ENCODE data around the gene TRIM26. TPM values are rescaled to one million over a fixed set of nuclear protein-coding genes. Genes with fewer than 3 reads are reported as not detected.

Gene TRIM26
- total and polyA plus RNA-seq, 2 of the 13 experiments (the other 11 are each of a cell fraction or from before 2014, with no cell fraction given), result 27.1 to 38.7 TPM

DNA sequence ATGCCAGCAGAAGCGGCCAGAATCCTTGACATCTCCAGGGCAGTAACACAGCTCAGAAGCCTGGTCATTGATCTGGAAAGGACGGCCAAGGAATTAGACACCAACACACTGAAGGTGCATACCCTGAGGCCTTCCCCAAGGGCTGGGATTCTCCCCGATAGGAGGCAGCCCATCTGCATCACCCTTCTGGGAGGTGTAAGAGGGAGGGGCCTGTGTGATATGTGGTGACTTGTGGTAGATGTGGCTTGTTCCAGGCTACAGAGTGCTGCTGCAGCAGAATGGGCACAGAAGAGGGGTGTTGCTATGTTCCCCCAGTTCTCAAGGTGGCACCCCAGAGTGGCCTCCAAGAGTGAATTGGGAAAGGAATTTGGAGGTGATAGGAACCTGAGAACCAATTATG, 66.1 kb downstream of the TRIM26 start:
- H3K9me3 ChIP-seq (ENCODE audit: low read length), result no peaks in the 10 kb centered on the region
- in situ Hi-C loops (cut with HindIII; ENCODE audit: extremely low pct_ligation_motif_present, low pct_unique_long_range_greater_than_20kb), result no loop called here
- no TSS peak for BruUV-seq (replicated peaks)
- TF ChIP-seq ZFX (CRISPR knock-in tag; IDR thresholded peaks at IDR 0.05; ENCODE audit: low read depth), result 0 out of 2 replicates have a peak, but pooled peaks have one; percentile 16
- no peak for TF ChIP-seq ZSCAN29 (CRISPR knock-in tag; conservative IDR thresholded peaks at IDR 0.05)
- no peak overlapping the region for H3K9ac ChIP-seq (ENCODE audit: insufficient read depth, low read depth, low read length)
- ChIA-PET POLR2A (interaction anchor here (1.1 kb wide), 1 partner anchor 13 kb away, joined by 4 read pairs; no protein-coding TSS in a partner anchor), CTCF (ENCODE audit: low intra/inter-chr PET ratio, low total read pairs) (no interaction called here)
- ATAC-seq (peak; percentile 30), FAIRE-seq (no peak), DNase-seq (ENCODE audit: low spot score) (no peak)
- H4K20me1 ChIP-seq (ENCODE audit: insufficient read depth, low read length), result no peaks in the 10 kb centered on the region
- H3K27ac ChIP-seq (ENCODE audit: extremely low read length, insufficient read depth, low read length), result no peak overlapping the region
- WGBS (ENCODE audit: low lambda C conversion rate), result 65% methylated on average over 3 of the region's 3 CpGs
- no peaks in the 10 kb centered on the region for H3K36me3 ChIP-seq (replicated peaks in 1 of 2; ENCODE audit: control insufficient read depth in 1 of 2, insufficient read depth in 2 of 2, low read length in 2 of 2)
- H2AFZ ChIP-seq (ENCODE audit: low read length), result no peak overlapping the region
- H3K4me3 ChIP-seq (replicated peaks in 1 of 3; ENCODE audit: insufficient read depth in 1 of 3, low read depth in 2 of 3, low read length in 3 of 3), result no peak overlapping the region
- no peaks in the 10 kb centered on the region for H3K79me2 ChIP-seq (ENCODE audit: insufficient read depth, low read length)
- no peak overlapping the region for H3K4me2 ChIP-seq (ENCODE audit: low read depth, low read length)
- intact Hi-C loops (cut with micrococcal nuclease; ENCODE audit: unreplicated experiment), result no loop called here
- peaks cover 44% of the 10 kb centered on the region for H3K4me1 ChIP-seq (ENCODE audit: insufficient read depth, low read length)
- no peaks in the 10 kb centered on the region; a peak in 1 of 5 replicates for H3K27me3 ChIP-seq (ENCODE audit: control insufficient read depth in 1 of 2, insufficient read depth in 2 of 2, low read length in 2 of 2)

- in situ Hi-C loops (cut with HindIII; ENCODE audit: extremely low pct_ligation_motif_present, low pct_unique_long_range_greater_than_20kb), result no loop called here
- WGBS (ENCODE audit: low lambda C conversion rate), result 62% methylated on average over 7 of the region's 7 CpGs
- intact Hi-C loops (cut with micrococcal nuclease; ENCODE audit: unreplicated experiment), result no loop called here
- H3K4me3 ChIP-seq (replicated peaks in 1 of 3; ENCODE audit: insufficient read depth in 1 of 3, low read depth in 2 of 3, low read length in 3 of 3), result no peak overlapping the region
- H3K4me1 ChIP-seq (ENCODE audit: insufficient read depth, low read length), result peaks cover 32% of the 10 kb centered on the region
- no peak for ATAC-seq
- no peaks in the 10 kb centered on the region; a peak in 1 of 5 replicates for H3K27me3 ChIP-seq (ENCODE audit: control insufficient read depth in 1 of 2, insufficient read depth in 2 of 2, low read length in 2 of 2)
- DNase-seq (ENCODE audit: low spot score), result no peak
- H3K36me3 ChIP-seq (replicated peaks in 1 of 2; ENCODE audit: control insufficient read depth in 1 of 2, insufficient read depth in 2 of 2, low read length in 2 of 2), result no peaks in the 10 kb centered on the region
- no peak for FAIRE-seq
- POLR2A ChIA-PET, result no interaction called here
- H3K9me3 ChIP-seq (ENCODE audit: low read length), result no peaks in the 10 kb centered on the region
- H3K27ac ChIP-seq (ENCODE audit: extremely low read length, insufficient read depth, low read length), result no peak overlapping the region
- no peak overlapping the region for H3K9ac ChIP-seq (ENCODE audit: insufficient read depth, low read depth, low read length)
- H4K20me1 ChIP-seq (ENCODE audit: insufficient read depth, low read length), result no peaks in the 10 kb centered on the region
- H3K4me2 ChIP-seq (ENCODE audit: low read depth, low read length), result no peak overlapping the region
- CTCF ChIA-PET (ENCODE audit: low intra/inter-chr PET ratio, low total read pairs), result no interaction called here
- H2AFZ ChIP-seq (ENCODE audit: low read length), result no peak overlapping the region
- H3K79me2 ChIP-seq (ENCODE audit: insufficient read depth, low read length), result no peaks in the 10 kb centered on the region
- no TSS peak for BruUV-seq (replicated peaks)
- TF ChIP-seq ZUFSP (CRISPR knock-in tag; IDR thresholded peaks at IDR 0.05; ENCODE audit: borderline replicate concordance) (no peak), ERF (CRISPR knock-in tag; IDR thresholded peaks at IDR 0.05) (no peak), NCOA1 (CRISPR knock-in tag; IDR thresholded peaks at IDR 0.05) (no peak), ZNF10 (CRISPR knock-in tag; IDR thresholded peaks at IDR 0.05; ENCODE audit: borderline replicate concordance, low read depth) (no peak), TEAD3 (CRISPR knock-in tag; optimal IDR thresholded peaks at IDR 0.05; ENCODE audit: borderline replicate concordance) (no peak), HNF1A (IDR thresholded peaks at IDR 0.05; ENCODE audit: low read depth) (no peak), HNF1A (CRISPR knock-in tag; IDR thresholded peaks at IDR 0.05; ENCODE audit: borderline replicate concordance) (no peak), ZNF260 (CRISPR knock-in tag; IDR thresholded peaks at IDR 0.05; ENCODE audit: borderline replicate concordance, low read depth) (no peak), PLRG1 (conservative IDR thresholded peaks at IDR 0.05) (no peak), SIN3A (IDR thresholded peaks at IDR 0.05; ENCODE audit: borderline replicate concordance, low read depth, low read length) (no peak)
Observed at GRCh38 chr6:30145818-30146217, 67.4 kb downstream of the TRIM26 start.
